GM10266 (cell line): ENCODE data around the gene TRIAP1.

ENCODE experiments used
- DNase-seq: peaks from one replicate; pipeline ENCODE4 v3.0.0; 2012; ENCODE audit errors: extremely low spot score
- TF ChIP-seq, protein P1 (sequence below): IDR thresholded peaks from 2 replicates; pipeline ENCODE4 v1.5.1; 2012; ENCODE audit warnings: mild to moderate bottlenecking, low read depth; ENCODE audit not compliant: control insufficient read depth, insufficient read depth; ENCODE audit errors: missing control alignments

Gene TRIAP1

GRCh38 chr12:120485961-120486881 is 40.0 kb upstream of the TRIAP1 start:
- DNase-seq, result no peak
- TF ChIP-seq, protein P1, sequence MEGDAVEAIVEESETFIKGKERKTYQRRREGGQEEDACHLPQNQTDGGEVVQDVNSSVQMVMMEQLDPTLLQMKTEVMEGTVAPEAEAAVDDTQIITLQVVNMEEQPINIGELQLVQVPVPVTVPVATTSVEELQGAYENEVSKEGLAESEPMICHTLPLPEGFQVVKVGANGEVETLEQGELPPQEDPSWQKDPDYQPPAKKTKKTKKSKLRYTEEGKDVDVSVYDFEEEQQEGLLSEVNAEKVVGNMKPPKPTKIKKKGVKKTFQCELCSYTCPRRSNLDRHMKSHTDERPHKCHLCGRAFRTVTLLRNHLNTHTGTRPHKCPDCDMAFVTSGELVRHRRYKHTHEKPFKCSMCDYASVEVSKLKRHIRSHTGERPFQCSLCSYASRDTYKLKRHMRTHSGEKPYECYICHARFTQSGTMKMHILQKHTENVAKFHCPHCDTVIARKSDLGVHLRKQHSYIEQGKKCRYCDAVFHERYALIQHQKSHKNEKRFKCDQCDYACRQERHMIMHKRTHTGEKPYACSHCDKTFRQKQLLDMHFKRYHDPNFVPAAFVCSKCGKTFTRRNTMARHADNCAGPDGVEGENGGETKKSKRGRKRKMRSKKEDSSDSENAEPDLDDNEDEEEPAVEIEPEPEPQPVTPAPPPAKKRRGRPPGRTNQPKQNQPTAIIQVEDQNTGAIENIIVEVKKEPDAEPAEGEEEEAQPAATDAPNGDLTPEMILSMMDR, result no peak

GRCh38 chr12:120483621-120484020 is 37.4 kb upstream of the TRIAP1 start:
- TF ChIP-seq, protein P1, result no peak

GRCh38 chr12:120481022-120481767 is 35.0 kb upstream of the TRIAP1 start:
- DNase-seq, result no peak
- TF ChIP-seq, protein P1, result no peak

More at GRCh38 chr12:120483621-120484020, 37.4 kb upstream of the TRIAP1 start:
- DNase-seq, result no peak

GRCh38 chr12:120480211-120480610 is 34.0 kb upstream of the TRIAP1 start:
- DNase-seq, result no peak
- TF ChIP-seq, protein P1, result no peak

DNA sequence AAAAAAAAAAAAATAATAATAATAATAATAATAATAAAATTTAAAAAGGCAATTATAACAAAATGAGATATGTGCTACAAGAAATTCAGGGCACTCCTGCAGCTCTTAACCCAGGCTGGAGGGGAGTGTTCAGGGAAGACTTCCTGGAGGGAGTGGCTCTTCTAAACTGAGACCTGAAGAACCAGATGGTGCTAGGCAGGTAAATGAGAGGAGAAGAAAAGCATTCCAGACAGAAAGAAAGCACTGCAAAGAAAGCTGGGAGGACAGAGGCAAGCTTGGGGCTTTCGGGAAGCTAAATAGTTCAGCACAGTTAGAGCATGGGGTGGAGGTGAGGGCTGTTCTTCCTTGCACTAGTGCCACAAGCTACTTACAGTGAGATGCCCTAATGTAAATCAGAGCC is 33.3 kb upstream of the TRIAP1 start:
- DNase-seq, result no peak
- TF ChIP-seq, protein P1, result no peak

DNA sequence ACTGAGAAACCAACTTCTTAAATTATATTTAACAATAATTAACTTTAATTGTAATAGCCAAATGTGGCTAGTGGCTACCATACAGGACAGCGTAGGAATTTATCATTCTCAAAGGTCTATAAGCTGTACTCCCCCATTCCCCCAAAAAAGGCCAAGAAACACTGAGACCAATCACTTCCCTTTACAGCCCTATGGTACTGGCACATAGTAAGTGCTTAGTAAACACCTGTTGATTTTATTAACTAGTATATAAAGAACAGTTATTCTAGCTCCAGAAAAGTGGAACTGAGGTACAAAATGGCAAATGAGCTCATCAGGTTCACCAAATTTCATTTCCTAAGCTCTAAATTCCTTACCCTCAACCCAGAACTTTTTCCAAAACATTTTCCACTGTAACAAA is 29.5 kb upstream of the TRIAP1 start:
- DNase-seq, result no peak
- TF ChIP-seq, protein P1, result no peak

DNA sequence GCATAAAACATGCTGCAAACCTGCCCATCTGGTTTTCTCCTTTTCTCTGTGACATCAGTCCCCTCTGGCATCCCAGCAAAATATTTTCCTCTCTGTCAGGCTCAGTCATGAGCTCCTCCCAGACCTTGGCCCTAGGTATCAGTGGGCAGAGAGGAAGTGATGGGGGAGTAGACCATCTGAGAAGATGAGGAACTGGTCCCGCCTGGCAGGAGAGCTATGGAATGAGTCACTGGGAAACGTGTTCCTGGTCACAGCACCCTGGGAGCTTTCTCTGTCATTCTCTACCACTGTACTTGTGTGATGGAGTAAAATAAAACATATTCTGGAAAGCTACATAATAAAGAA is 28.4 kb upstream of the TRIAP1 start:
- TF ChIP-seq, protein P1, result no peak
- DNase-seq, result no peak
